A549 (cell line): ENCODE results near the gene SNRK.

Experiments
- CEBPB ChIP-seq, 2 experiments: fragments of >200 bp in 1 of 2; sonication (Bioruptor Twin) in 1 of 2; formaldehyde crosslinking in 1 of 2; IDR thresholded peaks; 2 replicates each; pipeline ENCODE4 v1.6.1; 2012 to 2016
- CTCF ChIP-seq: fragments of >200 bp; sonication (Bioruptor Twin); formaldehyde crosslinking; IDR thresholded peaks from 3 replicates; pipeline ENCODE4 v1.5.1; 2016
- ELK1 ChIP-seq: fragments of 150-350 bp; IDR thresholded peaks from 2 replicates; pipeline ENCODE4 v1.6.1; 2014; ENCODE audit warnings: low read depth, mild to moderate bottlenecking, low read length
- HMGXB4 ChIP-seq: fragments of 250-450 bp; sonication (Bioruptor Pico); IDR thresholded peaks from 2 replicates; pipeline ENCODE4 v1.5.0; 2021; ENCODE audit warnings: mild to moderate bottlenecking, moderate library complexity, borderline replicate concordance
- HOXB5 ChIP-seq: fragments of 250-450 bp; sonication (Bioruptor Pico); IDR thresholded peaks from 2 replicates; pipeline ENCODE4 v1.5.0; 2020; ENCODE audit warnings: mild to moderate bottlenecking, moderate library complexity
- MYC ChIP-seq: IDR thresholded peaks from 2 replicates; pipeline ENCODE4 v1.6.1; 2012; ENCODE audit warnings: mild to moderate bottlenecking, inconsistent platforms, low read length, improper control_type of control experiment, borderline replicate concordance
- NR3C1 ChIP-seq: fragments of >200 bp; sonication (Bioruptor Twin); formaldehyde crosslinking; IDR thresholded peaks from 3 replicates; pipeline ENCODE4 v1.6.1; 2017
- PBX3 ChIP-seq: IDR thresholded peaks from 2 replicates; pipeline ENCODE4 v1.6.1; 2012
- POLR2A ChIP-seq: IDR thresholded peaks from 2 replicates; pipeline ENCODE4 v1.6.1; 2012; ENCODE audit warnings: mild to moderate bottlenecking, low read length
- POLR2AphosphoS2 ChIP-seq: conservative IDR thresholded peaks from 2 replicates; pipeline ENCODE4 v1.6.1; 2012; ENCODE audit warnings: low read length, improper control_type of control experiment, inconsistent platforms
- RCOR1 ChIP-seq: fragments of 150-350 bp; IDR thresholded peaks from 2 replicates; pipeline ENCODE4 v1.6.1; 2014; ENCODE audit warnings: antibody characterized with exemption, low read length, low read depth
- SREBF2 ChIP-seq: fragments of 450-650 bp; IDR thresholded peaks from 2 replicates; pipeline ENCODE4 v1.6.1; 2014; ENCODE audit warnings: mild to moderate bottlenecking, moderate library complexity
- TP53 ChIP-seq: fragments of 250-450 bp; sonication (Bioruptor Pico); IDR thresholded peaks from 2 replicates; pipeline ENCODE4 v1.5.0; 2021; ENCODE audit warnings: mild to moderate bottlenecking, moderate library complexity

- TF ChIP-seq POLR2AphosphoS2, result no peak
- TF ChIP-seq CTCF, result no peak
- no peak for TF ChIP-seq SREBF2
- no peak for TF ChIP-seq PBX3
- no peak for TF ChIP-seq NR3C1
- no peak for TF ChIP-seq POLR2A
- TF ChIP-seq MYC, result no peak
- TF ChIP-seq HMGXB4 (CRISPR knock-in tag), result no peak
- TF ChIP-seq CEBPB (IDR thresholded peaks at IDR 0.05), result no peak
- TF ChIP-seq TP53 (CRISPR knock-in tag), result no peak
- no peak for TF ChIP-seq HOXB5
- no peak for TF ChIP-seq RCOR1
- TF ChIP-seq ELK1, result no peak
Observed at GRCh38 chr3:43344520-43344919, 58.2 kb downstream of the SNRK start.
